SH-SY5Y (cell line): ENCODE measurements around the gene GPC3.

Source experiments
- GATA2 ChIP-seq: IDR thresholded peaks from 2 replicates; pipeline ENCODE4 v1.6.1; 2011; ENCODE audit warnings: mild to moderate bottlenecking, low read depth, low read length
- GATA3 ChIP-seq: IDR thresholded peaks from 2 replicates; pipeline ENCODE4 v1.6.1; 2011; ENCODE audit warnings: low read depth, mild to moderate bottlenecking, low read length, moderate library complexity

Gene GPC3

GRCh38 chrX:133876646-133877045, 108.7 kb downstream of the GPC3 start:
- TF ChIP-seq GATA2 (no peak), GATA3 (no peak)

GRCh38 chrX:133869270-133869669, 116.1 kb downstream of the GPC3 start:
- TF ChIP-seq GATA2 (no peak), GATA3 (no peak)

GRCh38 chrX:133868682-133869081, 116.7 kb downstream of the GPC3 start:
- no peak for TF ChIP-seq GATA2
- no peak for TF ChIP-seq GATA3

- no peak for TF ChIP-seq GATA2
- no peak for TF ChIP-seq GATA3
These were observed 117.1 kb downstream of the GPC3 start for GRCh38 chrX:133868250-133868649.

- TF ChIP-seq GATA2, result no peak
- TF ChIP-seq GATA3, result no peak
These were observed 119.5 kb downstream of the GPC3 start for GRCh38 chrX:133865761-133866471.

GRCh38 chrX:133864236-133864635, 121.2 kb downstream of the GPC3 start:
- TF ChIP-seq GATA3, result no peak
- TF ChIP-seq GATA2, result no peak

GRCh38 chrX:133859860-133860259, 125.5 kb downstream of the GPC3 start:
- no peak for TF ChIP-seq GATA3
- TF ChIP-seq GATA2, result no peak

GRCh38 chrX:133859336-133859735, 126.1 kb downstream of the GPC3 start:
- TF ChIP-seq GATA3 (no peak), GATA2 (no peak)

- TF ChIP-seq GATA2 (no peak), GATA3 (no peak)
These were observed 127.6 kb downstream of the GPC3 start for GRCh38 chrX:133857640-133858269.

GRCh38 chrX:133856819-133857218, 128.6 kb downstream of the GPC3 start:
- TF ChIP-seq GATA2 (no peak), GATA3 (no peak)

- TF ChIP-seq GATA2 (no peak), GATA3 (no peak)
These were observed 131.1 kb downstream of the GPC3 start for GRCh38 chrX:133854290-133854689.

- TF ChIP-seq GATA2 (no peak), GATA3 (no peak)
These were observed 132.5 kb downstream of the GPC3 start for GRCh38 chrX:133852837-133853356.

- TF ChIP-seq GATA2 (no peak), GATA3 (no peak)
These were observed 133.0 kb downstream of the GPC3 start for GRCh38 chrX:133852401-133852800.

GRCh38 chrX:133850399-133850798, 135.0 kb downstream of the GPC3 start:
- TF ChIP-seq GATA2 (no peak), GATA3 (no peak)

GRCh38 chrX:133849676-133850075, 135.7 kb downstream of the GPC3 start:
- TF ChIP-seq GATA2, result no peak
- TF ChIP-seq GATA3, result no peak

- TF ChIP-seq GATA3 (no peak), GATA2 (no peak)
These were observed 137.9 kb downstream of the GPC3 start for GRCh38 chrX:133847340-133847994.
